Activated T-cell treated with anti-CD3 and anti-CD28 coated beads, Interleukin-2, amount 50 U/mL, for 72 hours (primary cell): Measurements from ENCODE around the gene WDR83. TPM values are rescaled to one million over a fixed set of nuclear protein-coding genes. Genes with fewer than 3 reads are reported as not detected.
"Not testable (repeated sequence)": the region's sequence is repeated elsewhere in the genome, so short reads cannot be mapped to it uniquely, and the experiment has no call there.

Experiments
- ATAC-seq, 2 donors: fragments of 150-1000 bp; cut with Tn5 transposase; replicated peaks in 1 of 2; 2 replicates each; pipeline ENCODE4 v1.10.0; 2021; ENCODE audit warnings: moderate library complexity in 2 of 2, mild to moderate bottlenecking in 1 of 2
- DNase-seq, 2 donors: peaks; one replicate each; pipeline ENCODE4 v3.0.0; 2021 to 2022; ENCODE audit warnings: mixed read lengths in 1 of 2
- H3K27ac Mint-ChIP-seq: one replicate; pipeline ENCODE4 v1.8.0; 2022; ENCODE audit warnings: mild to moderate bottlenecking, moderate library complexity, mixed read lengths
- H3K27me3 Mint-ChIP-seq: one replicate; pipeline ENCODE4 v1.8.0; 2022; ENCODE audit warnings: low read depth, mixed read lengths
- H3K36me3 Mint-ChIP-seq, 2 donors: one replicate each; pipeline ENCODE4 v1.8.0; 2022; ENCODE audit warnings: mixed read lengths in 2 of 2, mild to moderate bottlenecking in 1 of 2; ENCODE audit not compliant: insufficient read depth in 2 of 2
- H3K4me1 Mint-ChIP-seq: one replicate; pipeline ENCODE4 v1.8.0; 2022; ENCODE audit warnings: low read depth, mixed read lengths
- H3K4me3 Mint-ChIP-seq, 2 donors: one replicate each; pipeline ENCODE4 v1.8.0; 2022; ENCODE audit warnings: mild to moderate bottlenecking in 2 of 2, mixed read lengths in 2 of 2, moderate library complexity in 2 of 2
- H3K9me3 Mint-ChIP-seq, 2 donors: one replicate each; pipeline ENCODE4 v1.8.0; 2022; ENCODE audit warnings: mixed read lengths in 2 of 2
- total RNA-seq, 2 donors: library from RNA; stranded (reverse); gene quantifications; one replicate each; pipeline ENCODE4 v1.2.3, GENCODE V29; 2022

Gene WDR83
- total RNA-seq, 2 donors from 2014 or later: 18.4 to 24.0 TPM

DNA sequence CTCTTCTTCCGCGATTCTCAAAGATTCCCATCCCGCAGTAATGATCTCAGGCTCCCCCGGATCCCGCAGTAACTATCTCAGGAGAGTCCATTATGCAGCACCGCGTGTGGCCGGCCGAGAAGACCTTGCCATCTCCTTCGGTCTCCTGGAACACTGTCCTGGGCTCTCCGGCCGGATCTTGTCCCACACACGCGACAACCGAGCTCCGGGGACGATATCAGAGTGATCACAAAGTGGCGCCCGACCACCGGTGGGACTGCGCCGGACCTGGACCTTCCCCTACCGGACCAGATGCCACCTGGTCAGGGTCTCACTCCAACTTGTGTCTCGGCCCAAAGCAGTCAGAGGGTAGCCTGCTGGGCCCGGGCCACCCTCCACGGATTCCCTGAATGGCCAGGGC, 24.1 kb upstream of the WDR83 start:
- no peak for DNase-seq
- H3K36me3 Mint-ChIP-seq: peaks cover 0 to 2% of the 10 kb centered on the region in 2 donors
- H3K27me3 Mint-ChIP-seq: no peaks in the 10 kb centered on the region
- peaks cover 17% of the 10 kb centered on the region for H3K4me1 Mint-ChIP-seq
- no peak for ATAC-seq
- H3K4me3 Mint-ChIP-seq: no peak overlapping the region
- H3K27ac Mint-ChIP-seq: no peak overlapping the region
- no peaks in the 10 kb centered on the region for H3K9me3 Mint-ChIP-seq

DNA sequence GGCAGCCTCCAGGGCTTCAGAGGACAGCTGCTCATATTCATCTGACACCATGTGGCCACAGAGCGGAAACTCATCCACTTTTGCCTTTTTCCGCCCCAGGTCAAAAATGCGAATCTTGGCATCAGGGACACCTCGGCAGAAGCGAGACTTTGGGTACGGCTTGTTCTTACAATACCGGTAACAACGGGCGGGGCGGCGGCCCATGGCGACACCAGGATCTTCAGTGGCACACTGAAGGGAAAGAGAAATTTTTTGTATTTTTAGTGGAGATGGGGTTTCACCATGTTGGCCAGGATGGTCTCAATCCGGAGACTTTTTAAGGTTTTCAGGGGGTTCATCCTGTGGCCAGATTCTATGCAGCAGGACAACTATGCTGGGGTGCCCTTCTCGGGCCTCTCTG, 22.9 kb upstream of the WDR83 start:
- H3K4me1 Mint-ChIP-seq: peaks cover 17% of the 10 kb centered on the region
- H3K4me3 Mint-ChIP-seq, H3K36me3 Mint-ChIP-seq, H3K27me3 Mint-ChIP-seq, ATAC-seq, H3K9me3 Mint-ChIP-seq, DNase-seq, H3K27ac Mint-ChIP-seq: not testable (repeated sequence)

DNA sequence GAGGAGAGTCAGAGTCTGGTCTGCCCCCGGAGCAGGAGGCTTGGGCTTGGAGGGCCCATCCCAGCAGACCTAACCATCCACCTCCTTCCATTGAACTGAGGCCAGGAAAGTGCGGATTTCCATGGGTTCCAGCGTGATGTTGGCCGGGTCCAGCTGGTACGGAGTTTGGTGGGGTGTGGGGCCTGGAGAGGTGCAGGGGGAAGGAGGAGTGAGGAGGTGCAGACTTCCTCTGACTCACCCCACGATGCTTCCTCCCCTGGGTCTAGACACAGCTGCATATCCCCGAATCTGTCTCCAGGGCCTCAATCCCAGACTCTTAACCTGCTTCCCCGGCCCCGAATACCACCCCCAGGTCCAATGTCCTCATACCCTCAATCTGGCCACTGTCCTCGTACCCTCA, 20.1 kb upstream of the WDR83 start:
- DNase-seq: no peak
- Mint-ChIP-seq H3K36me3 (peaks cover 0 to 8% of the 10 kb centered on the region in 2 donors), H3K4me1 (no peaks in the 10 kb centered on the region), H3K9me3 (no peaks in the 10 kb centered on the region), H3K27me3 (no peaks in the 10 kb centered on the region), H3K4me3 (no peak overlapping the region), H3K27ac (no peak overlapping the region)
- ATAC-seq: no peak

DNA sequence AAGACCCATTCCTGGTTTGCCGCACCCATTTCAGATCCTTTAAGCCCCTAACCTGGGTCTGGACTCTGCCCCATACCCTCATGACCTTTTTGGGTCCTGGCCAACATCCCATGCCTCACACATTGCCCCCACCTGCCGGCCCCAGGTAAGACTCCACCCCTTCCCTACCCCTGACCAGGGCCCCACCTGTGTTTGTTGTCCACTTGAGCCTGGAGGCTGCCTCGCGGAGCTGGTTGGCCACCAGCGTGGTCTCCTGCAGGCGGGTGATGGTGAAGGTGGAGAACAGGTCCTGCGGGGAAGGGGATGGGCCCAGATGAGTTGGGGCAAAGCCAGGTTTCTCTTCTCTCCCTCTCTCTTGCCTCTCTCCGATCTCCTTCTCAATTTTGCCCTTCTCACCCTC, 19.6 kb upstream of the WDR83 start:
- Mint-ChIP-seq H3K4me3 (no peak overlapping the region), H3K9me3 (no peaks in the 10 kb centered on the region), H3K4me1 (no peaks in the 10 kb centered on the region), H3K36me3 (peaks cover 0 to 10% of the 10 kb centered on the region in 2 donors), H3K27me3 (no peaks in the 10 kb centered on the region), H3K27ac (no peak overlapping the region)
- ATAC-seq (peak in 1 of 2 donors; percentile 7), DNase-seq (no peak)

DNA sequence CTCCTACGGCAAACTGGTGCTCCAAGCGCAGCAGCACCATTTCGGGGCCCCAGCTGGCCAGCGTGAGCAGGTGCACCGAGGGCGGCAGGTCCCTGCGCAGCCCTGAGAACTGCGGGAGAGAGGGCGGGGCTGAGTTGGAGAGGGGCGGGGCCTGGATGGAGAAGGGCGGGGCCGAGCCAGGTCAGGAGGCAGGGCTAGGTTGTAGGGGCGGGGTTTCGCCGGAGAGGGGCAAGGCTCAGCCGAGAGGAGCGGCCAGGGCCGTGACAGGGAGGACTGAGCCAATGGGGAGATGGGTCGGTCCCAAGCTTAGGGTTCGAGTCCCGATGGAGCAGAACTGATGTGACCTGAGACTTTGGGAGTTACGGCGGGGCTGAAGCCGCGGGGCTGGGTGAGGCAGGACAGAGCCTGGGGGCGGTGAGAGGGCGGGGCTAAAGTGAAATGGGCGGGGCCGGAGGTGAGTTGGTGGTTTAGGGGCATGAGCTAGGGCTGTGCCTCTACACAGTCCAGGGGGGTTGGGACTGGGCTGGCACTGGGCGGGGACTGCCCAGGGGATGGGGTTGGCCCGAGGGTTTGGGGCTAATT, 19.0 kb upstream of the WDR83 start:
- H3K4me1 Mint-ChIP-seq: no peaks in the 10 kb centered on the region
- no peaks in the 10 kb centered on the region for H3K9me3 Mint-ChIP-seq
- no peak overlapping the region for H3K27ac Mint-ChIP-seq
- H3K4me3 Mint-ChIP-seq: peak overlapping the region in 1 of 2 donors; percentile 46
- no peaks in the 10 kb centered on the region for H3K27me3 Mint-ChIP-seq
- DNase-seq (peak in 1 of 2 donors; percentile 46), ATAC-seq (peak; percentile 58 to 62)
- H3K36me3 Mint-ChIP-seq: peaks cover 0 to 10% of the 10 kb centered on the region in 2 donors

DNA sequence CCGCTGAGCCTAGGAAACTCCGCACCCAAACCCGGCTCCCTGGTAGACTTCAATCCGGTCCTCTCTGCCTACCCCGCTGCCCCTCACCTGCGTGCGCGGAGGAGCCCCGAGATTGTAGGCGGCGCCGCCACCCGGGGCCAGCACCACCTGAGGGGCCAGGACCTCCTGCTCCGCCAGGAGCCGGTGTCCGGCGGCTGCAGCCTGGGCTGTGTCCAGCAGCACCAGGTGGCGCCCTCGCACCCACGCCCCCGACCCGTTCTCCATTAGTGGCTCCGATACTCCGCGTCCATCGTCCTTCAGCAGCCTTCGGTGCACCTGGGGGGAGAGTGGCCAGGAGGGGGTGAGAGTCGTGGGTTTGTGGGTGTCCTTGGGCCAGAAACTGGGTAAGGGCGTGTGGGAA, 18.5 kb upstream of the WDR83 start:
- H3K4me1 Mint-ChIP-seq: no peaks in the 10 kb centered on the region
- H3K27ac Mint-ChIP-seq: no peak overlapping the region
- no peak for DNase-seq
- H3K27me3 Mint-ChIP-seq: no peaks in the 10 kb centered on the region
- no peaks in the 10 kb centered on the region for H3K9me3 Mint-ChIP-seq
- H3K36me3 Mint-ChIP-seq: peaks cover 0 to 10% of the 10 kb centered on the region in 2 donors
- H3K4me3 Mint-ChIP-seq: no peak overlapping the region
- no peak for ATAC-seq

DNA sequence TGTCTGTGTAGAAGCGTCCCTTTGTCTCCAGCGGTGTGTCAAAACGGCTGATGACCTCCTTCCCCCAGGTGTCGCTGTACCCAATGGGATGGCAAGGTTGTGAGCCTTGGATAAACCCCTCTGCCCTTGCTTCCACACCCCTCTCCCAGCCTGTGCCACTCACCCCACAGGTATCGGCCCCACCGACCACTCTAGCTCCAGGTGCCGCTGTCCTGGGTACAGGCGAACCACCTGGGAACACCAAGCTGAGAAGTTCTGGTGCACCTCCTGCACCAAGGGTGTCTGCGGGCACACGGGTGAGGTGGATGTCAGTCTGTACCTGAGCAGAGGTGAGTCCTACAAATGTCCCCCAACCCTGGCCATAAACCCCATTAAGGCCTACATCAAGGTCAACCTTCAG, 16.7 kb upstream of the WDR83 start:
- H3K36me3 Mint-ChIP-seq: peaks cover 0 to 14% of the 10 kb centered on the region in 2 donors
- H3K4me3 Mint-ChIP-seq: no peak overlapping the region
- no peak overlapping the region for H3K27ac Mint-ChIP-seq
- DNase-seq: no peak
- no peaks in the 10 kb centered on the region for H3K9me3 Mint-ChIP-seq
- no peaks in the 10 kb centered on the region for H3K4me1 Mint-ChIP-seq
- no peaks in the 10 kb centered on the region for H3K27me3 Mint-ChIP-seq
- ATAC-seq: no peak

DNA sequence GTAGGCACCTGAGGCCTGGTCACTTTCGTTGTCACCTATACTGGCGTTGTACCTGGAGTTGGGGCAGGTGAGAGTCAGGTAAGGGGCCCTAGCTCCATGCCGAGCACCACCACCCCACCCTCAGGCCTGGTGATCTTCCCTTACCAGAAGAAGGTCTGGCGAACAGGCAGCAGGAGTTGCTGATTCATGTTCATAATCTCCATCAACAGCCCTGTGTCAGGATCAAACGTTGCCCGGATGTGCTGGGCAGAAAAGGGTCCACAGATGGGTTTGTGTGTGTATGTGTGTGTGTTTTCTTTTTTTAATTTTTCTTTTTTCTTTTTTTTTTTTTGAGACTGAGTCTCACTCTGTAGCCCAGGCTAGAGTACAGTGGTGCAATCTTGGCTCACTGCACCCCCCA, 14.4 kb upstream of the WDR83 start:
- Mint-ChIP-seq H3K4me1 (no peaks in the 10 kb centered on the region), H3K27ac (no peak overlapping the region), H3K9me3 (no peaks in the 10 kb centered on the region), H3K27me3 (no peaks in the 10 kb centered on the region), H3K36me3 (peaks cover 4 to 29% of the 10 kb centered on the region in 2 donors), H3K4me3 (no peak overlapping the region)
- DNase-seq: no peak
- ATAC-seq: no peak

DNA sequence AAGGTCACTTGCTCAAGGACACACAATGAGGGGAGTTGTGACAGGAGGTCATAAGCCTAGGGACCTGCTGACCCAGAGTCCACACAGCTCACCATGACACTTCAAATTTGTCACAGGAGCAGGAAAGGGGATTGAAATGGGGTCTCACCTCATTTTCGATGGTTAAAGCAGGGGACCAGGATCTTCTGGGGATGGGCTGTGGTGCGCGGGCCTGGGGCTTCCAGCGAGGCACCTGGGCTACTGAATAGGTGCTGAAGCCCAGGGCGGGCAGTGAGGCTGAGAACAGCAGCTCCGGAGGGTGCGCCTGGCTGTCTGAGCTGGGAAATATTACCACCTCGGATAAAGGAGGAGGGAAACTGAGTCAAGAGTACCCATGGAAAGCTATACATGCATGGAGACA, 11.1 kb upstream of the WDR83 start:
- no peak overlapping the region for H3K4me3 Mint-ChIP-seq
- peaks cover 11 to 31% of the 10 kb centered on the region in 2 donors for H3K36me3 Mint-ChIP-seq

DNA sequence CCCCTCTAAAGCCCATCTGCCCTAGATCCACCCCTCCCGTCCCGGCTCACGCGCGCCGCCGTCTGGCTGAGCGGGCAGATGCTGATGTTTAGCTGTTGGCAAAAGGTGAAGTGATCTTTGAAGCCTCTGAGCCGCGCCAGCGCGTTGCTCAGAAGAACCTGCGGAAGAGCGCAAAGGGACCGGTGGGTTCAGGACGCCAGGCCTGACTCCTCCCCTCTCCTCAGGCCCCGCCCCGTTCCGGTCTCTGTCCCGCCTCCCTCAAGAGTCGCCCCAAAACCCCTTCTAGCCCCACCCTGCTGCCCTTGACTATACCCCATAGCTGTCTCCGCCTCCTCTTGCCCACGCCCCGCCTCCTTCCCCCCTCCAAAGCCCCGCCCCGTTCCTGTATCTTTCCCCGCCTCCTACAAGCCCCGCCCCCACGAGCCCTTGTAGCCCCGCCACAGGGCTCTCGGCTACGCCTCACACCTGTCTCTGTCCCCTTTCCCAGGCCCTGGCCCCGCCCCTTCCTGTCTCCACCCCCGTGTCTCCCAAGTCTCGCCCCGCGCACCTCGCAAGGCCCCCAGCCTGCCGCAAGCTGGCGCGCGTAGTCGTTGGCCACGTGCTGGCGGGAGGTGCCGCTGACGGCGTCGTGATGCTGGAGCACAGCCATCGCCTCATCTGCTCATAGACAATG, 9.6 kb upstream of the WDR83 start:
- ATAC-seq: peak in 1 of 2 donors; percentile 5
- no peak overlapping the region for H3K4me3 Mint-ChIP-seq
- H3K9me3 Mint-ChIP-seq: no peaks in the 10 kb centered on the region
- DNase-seq: peak in 1 of 2 donors; percentile 29
- H3K4me1 Mint-ChIP-seq: no peaks in the 10 kb centered on the region
- peaks cover 11 to 35% of the 10 kb centered on the region in 2 donors for H3K36me3 Mint-ChIP-seq
- H3K27ac Mint-ChIP-seq: no peak overlapping the region
- H3K27me3 Mint-ChIP-seq: no peaks in the 10 kb centered on the region

More for the DNA sequence above, 11.1 kb upstream of the WDR83 start:
- Mint-ChIP-seq H3K9me3 (no peaks in the 10 kb centered on the region), H3K4me1 (no peaks in the 10 kb centered on the region), H3K27me3 (no peaks in the 10 kb centered on the region), H3K27ac (no peak overlapping the region)
- ATAC-seq: no peak
- no peak for DNase-seq

DNA sequence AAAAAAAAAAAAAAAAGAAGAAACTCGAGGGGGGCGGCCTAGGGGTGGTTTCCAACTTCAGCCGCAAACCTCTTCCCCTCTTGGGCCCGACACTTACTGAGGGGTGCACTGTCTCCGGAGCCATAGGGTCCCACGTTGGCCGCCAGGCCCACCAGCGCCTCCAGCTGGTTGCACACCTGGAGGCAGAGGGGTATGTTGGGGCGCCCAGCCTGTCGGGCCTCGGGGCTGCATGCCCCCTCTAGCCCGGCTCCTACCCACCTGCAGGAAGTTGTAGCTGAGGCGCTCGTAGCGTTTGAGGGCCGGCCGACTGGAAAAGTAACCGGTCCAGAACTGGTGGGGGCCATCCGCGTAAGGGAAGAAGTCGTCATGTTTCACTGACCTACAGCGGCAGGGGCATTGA, 8.6 kb upstream of the WDR83 start:
- Mint-ChIP-seq H3K36me3 (peaks cover 11 to 35% of the 10 kb centered on the region in 2 donors), H3K27ac (no peak overlapping the region), H3K4me1 (no peaks in the 10 kb centered on the region), H3K9me3 (no peaks in the 10 kb centered on the region), H3K27me3 (no peaks in the 10 kb centered on the region), H3K4me3 (no peak overlapping the region)
- DNase-seq (no peak), ATAC-seq (no peak)

DNA sequence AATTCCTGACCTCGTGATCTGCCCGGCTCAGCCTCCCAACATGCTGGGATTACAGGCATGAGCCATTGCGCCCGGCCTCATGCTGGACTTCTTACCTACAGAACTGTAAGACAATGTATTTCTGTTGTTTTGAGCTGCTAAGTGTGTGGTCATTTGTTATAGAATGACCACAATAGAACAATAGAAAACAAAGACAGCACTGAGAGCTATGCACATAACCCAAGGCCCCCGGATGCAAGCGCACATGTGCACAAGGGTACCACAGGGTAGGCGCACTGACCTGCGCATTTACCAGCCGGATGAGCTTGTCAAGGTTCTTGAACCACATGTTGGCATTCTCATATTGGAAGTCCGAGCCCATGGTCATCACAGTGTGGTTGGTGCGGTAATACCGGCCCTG, 5.6 kb upstream of the WDR83 start:
- peaks cover 6 to 23% of the 10 kb centered on the region in 2 donors for H3K36me3 Mint-ChIP-seq
- peaks cover 19% of the 10 kb centered on the region for H3K4me1 Mint-ChIP-seq

DNA sequence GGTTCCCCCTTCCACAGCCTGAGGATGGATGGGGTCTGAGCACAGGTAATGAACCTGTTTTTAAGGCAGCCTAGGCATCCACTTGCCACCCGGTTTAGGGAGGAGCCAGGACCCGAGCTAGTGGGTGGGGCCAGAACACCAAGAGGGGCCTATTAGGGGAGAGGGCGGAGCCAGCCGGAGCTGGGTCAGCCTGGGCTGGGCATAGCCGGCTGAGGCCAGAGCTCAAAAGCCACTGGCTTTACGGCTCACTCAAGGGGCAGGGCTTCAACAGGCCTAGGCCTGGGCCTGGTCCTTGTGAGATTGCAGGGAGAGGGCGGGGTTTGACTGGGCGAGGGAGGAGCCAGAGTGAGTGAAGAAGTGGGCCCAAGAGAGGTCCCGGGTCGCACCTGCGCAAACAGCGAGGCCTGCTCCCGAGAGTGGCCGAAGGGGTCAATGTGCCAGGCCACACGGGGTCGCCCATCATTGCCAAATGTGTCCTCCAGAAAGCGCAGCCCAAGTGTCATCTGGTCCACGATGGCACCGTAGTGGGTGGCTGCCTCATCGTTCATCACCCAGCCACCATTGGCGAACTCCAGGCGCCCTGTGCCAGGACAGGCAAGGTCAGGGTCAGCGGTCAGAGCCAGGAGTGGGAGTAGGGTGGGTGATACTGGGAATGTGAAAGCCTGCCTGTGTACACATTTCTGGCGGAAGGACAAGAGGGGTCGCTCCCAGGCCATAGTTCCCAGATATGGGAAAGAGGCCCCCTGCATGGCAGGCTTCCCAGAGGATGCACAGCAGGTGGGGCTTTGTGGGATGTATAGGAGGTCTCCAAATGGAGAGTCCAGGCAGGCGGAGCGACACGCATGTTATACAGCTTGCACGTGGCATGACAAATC, 2.0 kb upstream of the WDR83 start:
- Mint-ChIP-seq H3K4me1 (peaks cover 46% of the 10 kb centered on the region), H3K4me3 (peak overlapping the region; percentile 90 to 93), H3K9me3 (no peaks in the 10 kb centered on the region), H3K27ac (peak overlapping the region; percentile 82), H3K36me3 (peaks cover 13 to 19% of the 10 kb centered on the region in 2 donors), H3K27me3 (no peaks in the 10 kb centered on the region)
- ATAC-seq (no peak), DNase-seq (no peak)

More for the DNA sequence above, 5.6 kb upstream of the WDR83 start:
- peak overlapping the region; percentile 42 for H3K27ac Mint-ChIP-seq
- H3K4me3 Mint-ChIP-seq: no peak overlapping the region
- ATAC-seq (no peak), DNase-seq (no peak)
- H3K27me3 Mint-ChIP-seq: no peaks in the 10 kb centered on the region
- H3K9me3 Mint-ChIP-seq: no peaks in the 10 kb centered on the region
